K562 (cell line): ENCODE results near the gene MLXIPL. TPM values are rescaled to one million over a fixed set of nuclear protein-coding genes. Genes with fewer than 3 reads are reported as not detected.

Source experiments
- ARID3A ChIP-seq: IDR thresholded peaks from 2 replicates; pipeline ENCODE4 v1.6.1; 2012; ENCODE audit warnings: low read depth, low read length, improper control_type of control experiment, borderline replicate concordance
- CBX1 ChIP-seq: sonication (generic); IDR thresholded peaks from 2 replicates; pipeline ENCODE4 v1.6.1; 2016; ENCODE audit warnings: antibody characterized with exemption, low read depth, mild to moderate bottlenecking
- CHD7 ChIP-seq: fragments of 200-600 bp; sonication (generic); IDR thresholded peaks from one replicate; pipeline ENCODE4 v1.6.1; 2012; ENCODE audit warnings: mild to moderate bottlenecking, low read depth, low read length, inconsistent platforms
- ETS2 ChIP-seq: IDR thresholded peaks from 2 replicates; pipeline ENCODE4 v1.6.1; 2016; ENCODE audit warnings: borderline replicate concordance, missing genetic modification characterization, mild to moderate bottlenecking, moderate library complexity, missing compliant biosample characterization; ENCODE audit not compliant: poor library complexity, severe bottlenecking
- ETV5 ChIP-seq: sonication (generic); formaldehyde crosslinking; IDR thresholded peaks from 2 replicates; pipeline ENCODE4 v1.4.0; 2020; ENCODE audit warnings: low read depth, mild to moderate bottlenecking, missing genetic modification reagents
- HINFP ChIP-seq: fragments of 450-650 bp; conservative IDR thresholded peaks from 2 replicates; pipeline ENCODE4 v1.6.1; 2016; ENCODE audit warnings: missing genetic modification characterization, low read depth, mild to moderate bottlenecking, control low read depth, missing compliant biosample characterization
- SMAD1 ChIP-seq: fragments of 150-350 bp; IDR thresholded peaks from 2 replicates; pipeline ENCODE4 v1.6.1; 2014; ENCODE audit warnings: low read length, low read depth; ENCODE audit not compliant: partially characterized antibody
- ZBTB34 ChIP-seq: fragments of 250-450 bp; sonication (Bioruptor Pico); IDR thresholded peaks from 2 replicates; pipeline ENCODE4 v1.8.0; 2021; ENCODE audit warnings: mild to moderate bottlenecking, moderate library complexity
- polyA plus RNA-seq, 8 experiments: library from polyadenylated mRNA; depleted of rRNA in 4 of 8; stranded (reverse) in 5 of 8; unstranded in 3 of 8; fragments of >200 nt; fragmentation: Nextera tagmentation in 2 of 8; fragmentation: Illumina TruSeq in 1 of 8; extraction: Ambion mirVana in 2 of 8; extraction: Trizol in 1 of 8; gene quantifications; 2 replicates each; pipeline versions ENCODE4 v1.2.1 to v1.2.3, GENCODE V29; 2011 to 2014; ENCODE audit warnings: inconsistent platforms in 1 of 8, missing spikeins in 1 of 8
- total RNA-seq, 7 experiments: library from RNA; depleted of rRNA in 6 of 7; stranded (reverse); fragments of >200 nt in 6 of 7; fragmentation: Illumina TruSeq in 2 of 7; extraction: Trizol in 2 of 7; gene quantifications; 2 replicates each; pipeline versions ENCODE4 v1.2.1 to v1.2.3, GENCODE V29; 2011 to 2021; ENCODE audit warnings: low replicate concordance in 1 of 7

Gene MLXIPL
- total and polyA plus RNA-seq, 9 of the 15 experiments (the other 6 are each of a cell fraction or from before 2014, with no cell fraction given), result 0.11 to 18.4 (median 1.4) TPM

- TF ChIP-seq CHD7, result no peak
- TF ChIP-seq ETV5 (CRISPR knock-in tag), result no peak
- TF ChIP-seq HINFP (tag), result no peak
- TF ChIP-seq ZBTB34 (CRISPR knock-in tag), result no peak
- TF ChIP-seq CBX1, result peak; percentile 88; the same call in 1 of the 2 replicates
- no peak for TF ChIP-seq ETS2 (tag)
- no peak for TF ChIP-seq SMAD1
- TF ChIP-seq ARID3A, result no peak
Measured at GRCh38 chr7:73623798-73624668, at the start of gene MLXIPL (continued).
